Cerebellar cortex (tissue), 1 donor: ENCODE data around the gene SOCS7.
A peak's percentile ranks its signal among the peaks of the same experiment; 100 is the strongest.

Experiments
- DNase-seq: peaks from one replicate; pipeline ENCODE4 v3.0.0-alpha.2; 2015; ENCODE audit warnings: low spot score

The SOCS7 gene, protein sequence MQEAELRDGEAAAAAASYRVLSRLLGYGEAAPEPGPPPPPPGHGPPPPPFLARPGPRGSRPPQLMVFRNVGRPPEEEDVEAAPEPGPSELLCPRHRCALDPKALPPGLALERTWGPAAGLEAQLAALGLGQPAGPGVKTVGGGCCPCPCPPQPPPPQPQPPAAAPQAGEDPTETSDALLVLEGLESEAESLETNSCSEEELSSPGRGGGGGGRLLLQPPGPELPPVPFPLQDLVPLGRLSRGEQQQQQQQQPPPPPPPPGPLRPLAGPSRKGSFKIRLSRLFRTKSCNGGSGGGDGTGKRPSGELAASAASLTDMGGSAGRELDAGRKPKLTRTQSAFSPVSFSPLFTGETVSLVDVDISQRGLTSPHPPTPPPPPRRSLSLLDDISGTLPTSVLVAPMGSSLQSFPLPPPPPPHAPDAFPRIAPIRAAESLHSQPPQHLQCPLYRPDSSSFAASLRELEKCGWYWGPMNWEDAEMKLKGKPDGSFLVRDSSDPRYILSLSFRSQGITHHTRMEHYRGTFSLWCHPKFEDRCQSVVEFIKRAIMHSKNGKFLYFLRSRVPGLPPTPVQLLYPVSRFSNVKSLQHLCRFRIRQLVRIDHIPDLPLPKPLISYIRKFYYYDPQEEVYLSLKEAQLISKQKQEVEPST

DNA sequence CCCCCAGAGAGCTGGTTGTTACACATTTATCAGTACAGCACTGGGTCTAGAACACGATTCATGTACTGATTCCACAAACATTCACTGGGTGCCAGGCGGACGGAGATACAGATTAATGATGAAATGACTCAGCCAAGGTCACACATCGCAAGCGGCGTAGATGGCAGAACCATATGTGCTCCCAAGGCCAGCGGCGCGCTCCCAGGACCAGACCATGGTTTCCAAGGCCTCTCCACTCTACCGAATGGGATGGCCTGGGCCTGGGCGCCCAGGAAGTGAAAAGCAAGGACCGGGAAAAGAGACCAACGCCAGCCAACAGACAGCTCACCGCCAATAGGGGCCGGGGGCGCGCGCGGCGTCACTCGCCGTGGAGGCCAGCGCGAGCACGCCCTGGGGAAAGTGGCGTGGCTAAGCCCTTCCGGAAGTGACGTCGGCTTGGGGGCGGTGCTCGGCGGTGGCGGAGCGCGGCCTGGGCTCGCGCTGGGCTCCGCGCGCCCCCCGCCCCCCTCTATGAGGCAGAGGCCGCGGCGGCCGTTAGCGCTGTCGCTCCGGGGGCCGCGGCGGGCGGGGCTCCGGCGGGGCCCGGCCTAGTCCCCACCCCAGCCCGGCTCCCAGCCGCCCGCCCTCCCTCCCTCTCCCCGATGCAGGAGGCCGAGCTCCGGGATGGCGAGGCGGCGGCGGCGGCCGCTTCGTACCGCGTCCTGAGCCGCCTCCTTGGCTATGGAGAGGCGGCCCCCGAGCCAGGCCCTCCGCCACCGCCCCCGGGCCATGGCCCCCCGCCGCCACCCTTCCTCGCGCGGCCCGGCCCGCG is at the start of gene SOCS7:
Gene SOCS7 (plus strand): TSS at position 433 of the 811 bp plus-strand sequence. CDS start 209 bp downstream, at position 642.
- peak; percentile 90 for DNase-seq

DNA sequence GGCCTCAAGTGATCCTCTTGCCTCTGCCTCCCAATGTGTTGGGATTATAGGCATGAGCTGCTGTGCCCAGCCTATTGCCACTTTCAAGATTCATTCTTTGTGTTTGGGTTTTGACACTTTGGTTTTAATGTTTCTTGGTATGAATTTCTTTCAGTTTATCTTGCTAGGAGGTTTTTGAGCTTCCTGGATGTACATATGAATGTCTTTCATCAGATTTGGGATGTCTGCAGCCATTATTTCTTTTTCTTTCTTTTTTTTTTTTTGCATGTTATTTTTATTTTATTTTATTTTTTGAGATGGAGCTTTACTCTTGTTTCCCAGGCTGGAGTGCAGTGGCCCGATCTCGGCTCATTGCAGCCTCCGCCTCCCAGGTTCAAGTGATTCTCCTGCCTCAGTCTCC is 36.1 kb upstream of the SOCS7 start:
- no peak for DNase-seq

DNA sequence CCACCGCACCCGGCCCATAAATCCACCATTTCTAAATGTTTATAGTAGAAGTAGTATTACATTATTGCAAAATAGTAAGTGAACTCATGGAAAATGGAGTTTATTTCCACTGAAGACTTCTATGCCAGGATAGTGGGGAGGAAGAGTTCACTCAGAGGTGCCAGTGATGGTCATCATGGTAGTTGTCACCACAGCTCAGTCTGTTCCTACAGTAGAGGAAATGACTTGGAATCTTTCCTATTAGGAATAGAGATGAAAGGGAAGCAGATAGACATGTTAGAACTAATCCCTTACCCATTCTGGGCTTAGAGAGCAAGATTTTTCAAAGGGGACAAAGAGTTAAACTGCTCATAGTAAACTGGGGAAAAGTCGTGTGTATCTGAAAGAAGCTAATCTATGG is 34.6 kb upstream of the SOCS7 start:
- DNase-seq: no peak

DNA sequence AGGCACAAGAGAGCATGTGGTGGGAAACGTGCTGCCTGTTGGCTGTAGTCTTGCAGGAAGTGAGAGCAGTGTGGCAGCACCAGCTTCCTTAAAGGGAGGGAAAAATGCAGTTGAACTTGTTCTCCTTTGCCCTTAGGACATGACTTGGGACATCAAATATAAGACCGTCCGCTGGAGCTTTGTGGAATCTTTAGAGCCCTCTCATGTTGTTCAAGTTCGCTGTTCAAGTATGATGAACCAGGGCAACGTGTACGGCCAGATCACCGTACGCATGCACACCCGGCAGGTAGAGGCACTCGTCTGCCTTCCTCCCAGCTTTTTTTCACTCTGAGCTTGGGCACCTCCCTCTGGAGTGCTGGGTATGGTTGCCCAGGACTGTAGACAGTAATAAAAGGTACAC is 31.2 kb upstream of the SOCS7 start:
- DNase-seq: no peak

DNA sequence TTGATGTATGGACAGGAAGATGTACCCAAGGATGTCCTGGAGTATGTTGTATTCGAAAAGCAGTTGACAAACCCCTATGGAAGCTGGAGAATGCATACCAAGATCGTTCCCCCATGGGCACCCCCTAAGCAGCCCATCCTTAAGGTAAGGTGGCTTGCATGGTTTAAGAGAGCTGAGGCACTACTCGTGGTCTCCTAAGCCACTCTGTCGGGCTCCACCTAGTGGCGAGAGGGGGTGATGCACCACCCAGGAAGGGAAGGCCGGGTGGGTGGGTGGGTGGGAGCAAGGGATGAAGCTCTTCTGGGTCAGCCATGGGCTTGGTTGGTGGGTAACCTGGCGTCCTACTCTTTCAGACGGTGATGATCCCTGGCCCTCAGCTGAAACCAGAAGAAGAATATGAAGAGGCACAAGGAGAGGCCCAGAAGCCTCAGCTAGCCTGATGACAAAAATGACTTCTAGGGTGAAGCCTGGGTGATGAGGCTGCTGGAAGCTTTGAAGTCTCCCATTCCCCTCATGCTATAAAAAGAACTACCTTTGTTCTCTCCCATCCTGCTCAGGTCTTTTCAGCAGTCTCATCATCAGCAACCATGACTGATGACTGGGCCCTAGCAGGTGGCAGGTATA is 29.4 kb upstream of the SOCS7 start:
- DNase-seq: peak; percentile 60

DNA sequence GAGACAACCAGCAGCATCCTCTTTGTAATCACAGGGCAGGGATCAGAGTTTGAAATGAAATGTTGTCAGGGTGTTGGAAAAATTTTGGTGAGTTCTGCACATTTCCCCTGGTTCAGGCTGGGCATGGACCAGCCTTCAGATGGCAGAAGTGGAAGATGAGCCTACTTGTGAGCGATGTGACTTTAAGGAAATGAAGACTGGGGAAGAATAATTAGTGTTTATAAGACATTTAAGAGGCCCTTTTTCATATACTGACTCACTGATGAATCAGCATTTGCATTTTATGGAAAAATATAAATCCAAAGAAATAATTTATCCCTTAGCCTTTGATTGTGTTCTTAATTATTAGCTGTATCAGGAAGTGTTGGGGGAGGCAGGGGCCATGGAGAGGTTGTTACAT is 28.7 kb upstream of the SOCS7 start:
- no peak for DNase-seq

DNA sequence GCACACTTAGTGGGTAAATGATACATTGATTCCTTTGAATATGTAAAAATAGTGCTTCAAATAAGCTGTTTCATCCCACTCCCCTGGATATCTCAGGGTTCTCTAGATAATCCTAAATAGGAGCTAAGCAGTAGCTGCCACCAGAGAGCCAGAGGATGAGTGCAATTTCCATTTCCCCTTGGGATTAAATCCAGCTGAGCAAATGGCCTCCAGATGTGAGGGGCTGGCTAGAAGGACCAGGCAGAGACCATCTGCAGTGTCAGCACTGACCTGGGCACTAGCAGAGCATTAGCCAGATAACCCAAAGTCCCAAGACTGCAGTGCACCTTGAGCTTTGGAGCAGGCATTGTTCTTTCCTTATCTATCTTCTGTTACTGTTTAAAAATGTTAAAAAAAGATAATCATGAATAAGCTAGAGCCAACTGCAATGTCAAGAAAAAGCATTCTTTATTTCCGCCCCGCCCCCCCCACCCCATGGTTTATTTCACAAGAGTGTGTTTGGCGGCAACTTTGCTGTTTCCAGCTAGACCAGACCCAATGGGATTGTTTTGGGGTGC is 27.4 kb upstream of the SOCS7 start:
- DNase-seq: no peak

DNA sequence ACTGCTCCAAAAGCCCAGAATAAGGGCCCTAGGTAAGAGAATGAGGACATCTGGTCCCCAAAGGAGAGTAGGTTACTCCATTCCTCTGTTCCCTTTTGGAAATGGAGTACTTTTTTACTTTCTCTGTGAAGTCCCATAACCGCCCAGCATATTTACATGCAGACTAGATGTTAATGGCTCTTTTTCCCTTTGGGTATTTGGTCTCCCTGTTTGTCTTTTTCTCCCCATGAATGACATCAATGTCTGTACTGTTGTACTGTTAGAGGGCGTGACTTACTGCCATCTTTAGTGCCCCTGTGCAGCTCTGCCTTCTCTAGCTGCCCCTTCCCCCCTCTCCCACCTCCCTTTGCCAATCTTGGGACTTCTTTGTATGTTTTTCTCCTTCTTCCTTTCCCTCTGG is 26.9 kb upstream of the SOCS7 start:
- DNase-seq: no peak

DNA sequence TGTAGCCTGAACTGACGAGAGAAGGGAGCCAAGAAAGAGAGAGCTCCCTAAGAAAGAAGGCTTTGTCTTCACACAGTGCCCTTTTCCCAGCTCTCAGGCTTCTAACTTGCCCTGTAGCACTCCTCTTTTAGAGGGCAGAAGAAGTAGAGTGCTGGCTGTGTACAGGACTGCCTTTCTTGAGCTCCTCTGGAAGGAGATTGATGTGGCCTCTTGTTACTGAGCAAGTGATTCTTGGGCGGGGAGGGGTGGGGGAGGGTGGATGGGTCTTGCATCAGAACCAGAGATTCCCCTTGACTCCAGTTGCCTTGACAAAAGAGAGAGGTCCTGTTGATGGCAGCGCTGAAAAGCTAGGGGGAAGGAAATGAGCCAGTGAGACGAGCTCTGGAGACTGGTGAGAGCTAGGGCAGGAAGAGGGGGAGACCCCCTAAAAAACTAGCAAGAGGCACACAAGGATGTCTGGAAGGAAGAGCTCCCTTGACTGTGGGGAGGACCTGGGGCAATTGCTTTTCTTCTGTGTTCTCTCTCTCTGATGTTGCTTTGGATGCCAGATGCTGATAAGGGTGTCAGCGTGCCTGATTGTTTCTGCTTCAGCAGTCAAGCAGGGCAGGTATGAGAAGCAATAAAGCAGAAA is 26.3 kb upstream of the SOCS7 start:
- DNase-seq: no peak

DNA sequence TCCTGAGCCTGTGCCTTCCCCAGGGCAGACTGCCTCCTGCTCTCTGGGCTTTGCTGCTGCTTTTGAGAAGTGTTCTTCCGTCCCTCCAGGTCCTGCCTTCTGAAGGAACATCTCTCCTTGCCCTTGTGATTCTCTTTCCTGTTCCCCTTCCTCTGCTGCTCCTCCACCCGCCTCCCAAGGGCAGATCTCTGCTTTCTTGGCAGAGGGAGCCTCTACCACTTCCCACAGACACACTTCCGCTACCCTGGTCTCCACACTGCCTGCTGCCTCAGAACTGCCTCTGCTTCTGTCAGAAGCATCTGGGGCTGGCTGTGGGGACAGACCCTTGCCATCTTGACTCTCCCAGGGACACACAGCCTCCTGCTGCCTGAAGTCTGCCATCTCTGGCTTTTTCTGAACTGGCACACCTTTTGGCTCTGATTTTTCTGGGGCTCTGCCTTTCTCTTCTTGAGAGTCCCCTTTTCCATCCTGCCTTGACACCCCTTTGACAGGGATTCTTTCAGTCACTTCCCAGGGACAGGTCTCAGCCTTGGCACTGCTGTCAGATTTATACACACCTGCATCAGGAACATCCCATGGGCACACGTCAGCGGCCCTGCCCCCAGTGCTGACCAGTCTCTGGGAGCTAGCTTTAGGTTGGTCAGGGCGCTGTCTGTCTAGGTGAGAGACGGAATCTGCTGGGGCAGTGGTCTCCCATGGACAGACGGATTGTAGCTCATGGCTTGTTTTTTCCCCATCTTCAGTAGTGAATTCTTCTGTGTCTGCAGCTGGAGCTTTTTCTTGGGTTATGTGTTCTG is 24.4 kb upstream of the SOCS7 start:
- DNase-seq: peak; percentile 41

DNA sequence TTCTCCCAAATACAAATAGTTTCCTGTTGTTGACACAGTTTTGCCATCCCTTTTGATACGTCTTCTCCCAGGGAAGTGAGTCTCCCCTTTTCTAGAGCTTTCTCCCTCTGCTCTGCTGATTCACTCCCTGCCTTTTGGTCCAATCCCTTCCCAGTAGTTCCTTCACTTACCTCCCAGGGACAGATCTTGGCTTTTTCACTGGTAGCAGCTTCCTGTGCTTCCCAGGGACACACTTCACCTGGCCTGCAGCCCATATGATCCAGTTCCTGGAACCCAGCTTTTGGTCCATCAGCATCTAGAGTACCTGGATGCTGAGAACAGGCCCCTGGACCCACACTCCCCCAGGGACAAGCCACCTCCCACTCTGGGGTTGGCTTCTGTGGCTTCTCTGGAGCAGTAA is 23.7 kb upstream of the SOCS7 start:
- DNase-seq: peak; percentile 42

DNA sequence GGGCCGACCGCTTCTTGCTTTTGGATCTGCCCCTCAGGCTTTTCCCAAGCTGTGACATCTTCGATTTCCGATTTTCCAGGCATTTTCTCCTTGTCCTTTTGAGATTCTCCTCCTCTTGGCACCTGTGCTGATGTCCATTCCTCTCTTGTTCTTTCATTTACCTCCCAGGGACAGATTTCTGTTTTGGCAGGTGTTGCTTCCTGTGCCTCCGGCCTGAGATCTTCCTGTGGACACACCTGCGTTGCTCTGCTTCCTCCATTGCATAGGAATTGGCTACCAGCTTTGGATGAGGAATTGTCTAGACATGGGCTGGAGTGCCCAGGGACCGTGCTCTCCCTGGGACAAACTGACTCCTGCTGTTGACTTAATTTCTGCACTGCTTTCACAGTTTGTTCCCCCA is 23.0 kb upstream of the SOCS7 start:
- peak; percentile 85 for DNase-seq

DNA sequence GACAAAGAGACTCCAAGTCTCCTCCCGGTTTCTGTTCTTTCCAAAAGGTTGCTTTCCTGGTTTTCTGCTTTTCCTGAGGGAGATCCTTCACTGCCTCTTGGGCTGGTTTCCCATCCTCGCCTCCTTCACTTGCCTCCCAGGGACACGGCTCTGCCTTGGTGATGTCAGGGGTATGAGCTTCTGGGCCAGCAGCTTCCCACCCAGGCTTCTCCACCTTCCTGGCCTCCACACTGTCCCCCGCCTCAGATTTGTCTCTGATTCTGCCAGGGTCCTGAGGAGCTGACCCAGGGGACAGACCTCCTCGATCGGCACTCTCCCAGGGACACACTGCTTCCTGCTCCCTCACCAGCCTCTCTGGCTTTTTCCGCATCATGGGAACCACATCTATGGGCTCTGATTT is 22.4 kb upstream of the SOCS7 start:
- DNase-seq: no peak

DNA sequence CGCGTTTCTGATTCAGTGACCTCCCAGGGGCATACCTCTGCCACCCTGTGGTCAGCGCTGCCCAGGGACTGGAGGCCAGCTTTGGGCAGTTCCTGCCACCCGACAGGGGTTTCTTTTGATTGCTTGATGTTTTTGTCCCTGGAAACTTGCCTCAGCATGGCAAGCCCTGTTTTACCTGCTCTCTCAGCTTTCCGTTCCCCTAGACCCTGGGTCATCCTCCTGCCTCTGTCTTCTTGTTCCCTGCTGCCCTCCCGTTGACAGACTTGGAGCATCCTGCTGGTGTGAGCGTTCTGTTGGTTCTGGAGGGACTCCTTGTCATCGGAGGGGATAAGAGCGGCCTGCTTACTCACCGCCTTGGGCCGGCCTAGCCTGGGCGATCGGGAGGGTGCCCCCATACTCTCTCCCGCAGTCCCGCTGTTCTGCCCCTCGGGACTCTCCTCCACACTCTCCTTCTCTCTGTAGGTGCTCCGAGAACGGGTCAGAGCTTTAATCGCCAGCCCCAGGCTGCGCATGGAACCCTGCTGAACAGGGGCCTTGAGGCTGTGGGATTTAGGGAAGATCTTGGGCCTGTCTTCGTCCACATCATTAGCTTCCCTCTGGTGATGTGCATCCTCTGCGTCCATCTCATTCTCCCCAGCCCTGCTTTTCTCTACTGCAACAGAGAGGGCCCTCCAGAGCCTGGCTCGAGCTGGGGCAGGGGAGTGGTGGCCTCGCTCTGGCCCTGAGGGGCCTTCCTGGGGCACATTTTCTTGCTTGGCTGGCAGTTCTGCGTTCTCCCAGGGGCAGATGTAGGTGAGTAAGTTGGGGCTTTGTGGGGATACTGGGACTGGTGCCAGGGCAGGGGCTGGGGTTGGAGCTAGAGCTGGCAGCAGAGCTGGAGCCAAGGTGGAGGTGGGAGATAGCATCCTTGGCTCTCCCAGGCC is 21.6 kb upstream of the SOCS7 start:
- DNase-seq: no peak

DNA sequence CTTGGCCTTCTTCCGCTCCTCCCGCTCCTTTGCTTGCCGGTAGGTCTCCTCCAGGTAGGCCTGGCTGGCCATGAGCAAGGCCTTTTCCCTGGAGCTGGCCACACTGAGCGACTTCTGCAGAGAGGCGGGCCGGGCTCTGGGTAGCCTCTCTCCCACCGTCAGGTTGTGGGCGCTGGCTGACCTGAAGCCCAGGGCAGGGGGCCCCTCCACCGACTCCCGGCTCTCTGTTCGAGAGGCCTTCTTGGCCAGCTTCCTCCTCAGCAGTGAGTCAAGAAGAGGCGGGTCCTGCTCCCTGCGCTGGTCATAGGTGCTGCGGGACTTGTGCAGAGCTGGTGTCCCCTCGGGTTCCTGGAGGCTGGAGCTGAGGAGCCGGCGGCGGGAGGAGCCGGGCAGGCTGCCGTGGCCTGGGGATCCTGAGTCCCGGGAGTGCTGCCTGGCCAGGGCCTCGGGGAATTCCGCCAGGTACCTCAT is 20.7 kb upstream of the SOCS7 start:
- DNase-seq: no peak

DNA sequence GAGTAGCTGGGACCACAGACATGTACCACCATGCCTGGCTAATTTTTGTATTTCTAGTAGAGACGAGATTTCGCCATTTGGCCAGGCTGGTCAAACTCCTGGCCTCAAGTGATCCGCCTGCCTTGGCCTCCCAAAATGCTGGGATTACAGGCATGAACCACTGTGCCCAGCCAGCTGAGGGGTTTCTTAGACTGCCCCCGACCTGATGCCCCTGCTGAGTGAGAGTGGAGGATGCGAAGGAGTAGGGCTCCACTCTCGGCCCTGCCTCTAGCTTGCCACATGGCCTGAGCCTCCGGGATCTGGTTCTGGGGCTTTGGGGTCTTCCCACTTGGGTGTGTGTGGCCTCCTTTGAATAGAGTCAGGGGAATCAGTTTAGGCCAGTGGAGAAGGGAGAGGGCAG is 18.9 kb upstream of the SOCS7 start:
- DNase-seq: no peak

DNA sequence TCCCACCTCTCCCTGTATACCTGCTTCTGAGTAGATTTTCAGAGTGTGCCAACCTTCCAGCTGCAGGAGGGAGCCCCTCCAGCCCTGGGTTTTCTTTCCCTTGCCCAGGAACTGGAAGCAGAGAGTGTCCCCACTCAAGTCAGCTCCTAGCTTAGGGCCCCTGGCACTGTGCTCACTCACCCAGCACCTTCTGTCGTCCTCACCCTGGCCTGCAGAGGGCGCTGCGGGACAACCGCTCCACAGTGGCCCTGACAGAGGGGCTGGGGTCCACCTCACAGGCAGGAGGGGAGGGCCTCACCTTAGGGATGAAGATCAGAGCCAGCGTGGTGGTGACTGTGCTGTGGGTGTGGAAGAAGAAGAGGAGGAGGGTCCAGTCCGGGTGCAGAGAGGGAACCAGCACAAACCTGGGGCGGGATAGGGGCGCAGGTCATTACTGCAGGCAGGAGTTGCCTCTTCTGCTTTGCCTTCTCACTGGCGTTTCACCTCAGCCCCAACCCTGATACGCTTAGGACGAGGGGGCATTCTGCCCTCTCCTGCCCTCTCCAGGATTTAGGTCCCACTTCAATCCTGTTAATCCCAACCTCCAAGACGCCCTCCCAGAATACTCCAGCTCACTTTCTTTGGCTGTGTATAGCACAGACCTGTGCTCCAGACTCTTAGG is 17.9 kb upstream of the SOCS7 start:
- no peak for DNase-seq

DNA sequence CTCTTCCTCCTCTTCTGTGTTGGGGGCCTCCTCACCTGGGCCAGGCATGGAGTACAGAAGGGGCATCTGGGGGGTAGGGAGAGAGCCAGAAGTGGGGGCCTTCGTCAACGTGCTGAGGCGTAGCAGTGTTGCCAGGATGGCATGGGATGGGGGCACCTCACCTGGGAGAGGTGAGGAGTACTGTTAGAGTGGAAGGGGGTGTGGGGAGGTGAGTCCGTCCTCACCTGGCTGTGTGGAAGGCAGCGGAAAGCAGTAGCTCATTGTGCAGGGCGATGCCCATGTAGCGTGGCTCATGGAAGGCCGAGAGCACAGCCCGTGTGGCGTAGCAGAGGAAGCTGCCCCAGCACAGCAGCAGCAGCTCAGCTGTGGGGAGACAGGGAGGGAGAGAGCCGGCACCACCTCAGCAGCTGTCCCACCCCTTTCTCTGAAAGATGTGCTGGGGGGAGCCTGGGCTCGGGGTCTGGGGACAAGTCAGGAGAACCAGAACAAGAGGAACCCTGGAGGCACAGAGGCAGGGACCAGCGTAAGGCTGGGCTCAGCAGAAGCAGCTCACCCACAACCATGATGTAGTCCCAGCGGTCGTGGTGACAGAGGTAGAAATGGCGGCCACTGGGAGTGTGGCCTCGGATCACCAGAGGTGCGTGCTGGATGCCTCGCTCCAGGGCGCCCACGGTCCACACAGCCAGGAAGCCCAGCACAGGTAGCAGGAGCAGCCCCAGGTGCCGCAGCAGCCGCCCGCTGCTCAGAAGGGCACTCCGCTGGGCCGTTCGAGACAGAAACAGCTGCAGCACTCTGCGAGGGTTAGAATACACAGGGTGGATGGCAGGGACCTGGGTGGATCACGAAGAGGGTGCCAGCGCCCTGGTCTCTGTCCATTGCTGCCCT is 16.9 kb upstream of the SOCS7 start:
- no peak for DNase-seq
